Stomach (tissue), 19 donors: ENCODE measurements around the gene MED22. TPM values are rescaled to one million over a fixed set of nuclear protein-coding genes. Genes with fewer than 3 reads are reported as not detected.

Experiments used
- DNase-seq, 2 donors: peaks; one replicate each; pipeline versions ENCODE4 v3.0.0 to v3.0.0-alpha.2; 2013 to 2019
- H3K27ac ChIP-seq, 5 donors: fragments of 200-600 bp in 4 of 5; sonication (generic) in 4 of 5; one replicate each; pipeline ENCODE4 v1.5.1; 2013 to 2019; ENCODE audit warnings: mild to moderate bottlenecking in 1 of 5, moderate library complexity in 1 of 5
- H3K27me3 ChIP-seq, 3 donors: fragments of 200-600 bp; sonication (generic); one replicate each; pipeline ENCODE4 v1.5.1; 2017 to 2019; ENCODE audit warnings: mixed run types in 1 of 3
- H3K36me3 ChIP-seq, 4 donors: fragments of 200-600 bp; sonication (generic); 1 replicate in 3 of 4; 2 replicates in 1 of 4; pipeline ENCODE4 v1.5.1; 2016 to 2019
- H3K4me1 ChIP-seq, 4 donors: fragments of 200-600 bp; sonication (generic); one replicate each; pipeline ENCODE4 v1.5.1; 2016 to 2019
- H3K4me3 ChIP-seq, 4 donors: fragments of 200-600 bp; sonication (generic) in 3 of 4; one replicate each; pipeline ENCODE4 v1.5.1; 2016 to 2019; ENCODE audit warnings: mild to moderate bottlenecking in 1 of 4
- H3K9me3 ChIP-seq, 4 donors: fragments of 200-600 bp; sonication (generic); one replicate each; pipeline ENCODE4 v1.5.1; 2016 to 2019
- EP300 ChIP-seq: sonication (generic); formaldehyde crosslinking; IDR thresholded peaks from one replicate; pipeline ENCODE4 v1.6.1; 2017; ENCODE audit warnings: antibody characterized with exemption
- POLR2A ChIP-seq, 4 donors: fragments of 450-650 bp; IDR thresholded peaks; one replicate each; pipeline ENCODE4 v1.6.1; 2016; ENCODE audit warnings: antibody characterized with exemption in 4 of 4, control low read depth in 2 of 4, mild to moderate bottlenecking in 1 of 4, moderate library complexity in 1 of 4
- POLR2AphosphoS5 ChIP-seq, 3 donors: sonication (generic); formaldehyde crosslinking; IDR thresholded peaks; one replicate each; pipeline ENCODE4 v1.6.1; 2016; ENCODE audit warnings: antibody characterized with exemption in 3 of 3
- WGBS, 5 donors: extraction: QIAGEN DNeasy Blood & Tissue Kit in 3 of 5; methylation state at CpG; one replicate each; pipeline versions ENCODE4 v1.1.5 to v1.1.7; 2013 to 2018; 5-methylcytosine and 5-hydroxymethylcytosine counted together
- intact Hi-C: fragments of 100-400 bp; cut with DNase I; formaldehyde crosslinking; loops from one replicate; pipeline ENCODE4 v1.15.1; 2023; ENCODE audit warnings: low total_unique reads
- long read RNA-seq, 10 donors: transcript quantifications; one replicate each; lab custom pipeline, GENCODE V29; 2026
- polyA plus RNA-seq, 3 donors: library from polyadenylated mRNA; stranded (reverse); fragments of 200-250 nt; gene quantifications; one replicate each; pipeline ENCODE4 v1.2.3, GENCODE V29; 2013
- total RNA-seq, 5 donors: library from RNA; depleted of rRNA; stranded (reverse); fragments of >200 nt; gene quantifications; one replicate each; pipeline versions ENCODE4 v1.1.0 to v1.2.3, GENCODE V29; 2014 to 2016
- TF ChIP-seq, protein P1 (sequence below), 7 experiments: fragments of 450-650 bp in 4 of 7; fragments of 200-600 bp in 3 of 7; sonication (generic) in 3 of 7; IDR thresholded peaks; one replicate each; pipeline ENCODE4 v1.5.1; 2016 to 2019; ENCODE audit warnings: antibody characterized with exemption in 7 of 7, control low read depth in 2 of 7, mild to moderate bottlenecking in 1 of 7
- donor health status: healthy with polysubstance abuse.
- donor health status: Bipolar disorder and iron deficiency.
- donor health status: healthy.

Gene MED22
- total RNA-seq (10 to 100 TPM in 4 of 5 donors, 1 to 10 TPM in 1; 4.7 to 27.7 (median 25.8) TPM), polyA plus RNA-seq (10 to 100 TPM; 11.4 to 18.3 (median 12.7) TPM)
- long read RNA-seq, donor 1, partial matches to known transcripts: 1,920 of 1,929 reads
- long read RNA-seq, donor 1, other reads (novel, unspliced or antisense): 9 of 1,929 reads
- long read RNA-seq, donor 2, partial matches to known transcripts: 2,574 of 2,607 reads
- long read RNA-seq, donor 2, other reads (novel, unspliced or antisense): 32 of 2,607 reads
- long read RNA-seq, donor 3, partial matches to known transcripts: 919 of 1,388 reads
- long read RNA-seq, donor 3, other reads (novel, unspliced or antisense): 467 of 1,388 reads
- long read RNA-seq, donor 4: 0 reads
- long read RNA-seq, donor 5, partial matches to known transcripts: 1,885 of 2,707 reads
- long read RNA-seq, donor 5, other reads (novel, unspliced or antisense): 820 of 2,707 reads
- long read RNA-seq, donor 6, partial matches to known transcripts: 6,966 of 7,138 reads
- long read RNA-seq, donor 6, other reads (novel, unspliced or antisense): 169 of 7,138 reads
- long read RNA-seq, donor 7, transcript MED22-209 (4 exons, 3,867 nt): major isoform, 5 of 2,857 reads
- long read RNA-seq, donor 7, partial matches to known transcripts: 2,088 of 2,857 reads
- long read RNA-seq, donor 7, other reads (novel, unspliced or antisense): 764 of 2,857 reads
- long read RNA-seq, donor 8, partial matches to known transcripts: 1,718 of 2,715 reads
- long read RNA-seq, donor 8, other reads (novel, unspliced or antisense): 993 of 2,715 reads
- long read RNA-seq, donor 9, transcript MED22-209 (4 exons, 3,867 nt): major isoform, 5 of 4,102 reads
- long read RNA-seq, donor 9, partial matches to known transcripts: 4,067 of 4,102 reads
- long read RNA-seq, donor 9, other reads (novel, unspliced or antisense): 29 of 4,102 reads
- long read RNA-seq, donor 10, partial matches to known transcripts: 1,271 of 1,277 reads
- long read RNA-seq, donor 10, other reads (novel, unspliced or antisense): 6 of 1,277 reads

DNA sequence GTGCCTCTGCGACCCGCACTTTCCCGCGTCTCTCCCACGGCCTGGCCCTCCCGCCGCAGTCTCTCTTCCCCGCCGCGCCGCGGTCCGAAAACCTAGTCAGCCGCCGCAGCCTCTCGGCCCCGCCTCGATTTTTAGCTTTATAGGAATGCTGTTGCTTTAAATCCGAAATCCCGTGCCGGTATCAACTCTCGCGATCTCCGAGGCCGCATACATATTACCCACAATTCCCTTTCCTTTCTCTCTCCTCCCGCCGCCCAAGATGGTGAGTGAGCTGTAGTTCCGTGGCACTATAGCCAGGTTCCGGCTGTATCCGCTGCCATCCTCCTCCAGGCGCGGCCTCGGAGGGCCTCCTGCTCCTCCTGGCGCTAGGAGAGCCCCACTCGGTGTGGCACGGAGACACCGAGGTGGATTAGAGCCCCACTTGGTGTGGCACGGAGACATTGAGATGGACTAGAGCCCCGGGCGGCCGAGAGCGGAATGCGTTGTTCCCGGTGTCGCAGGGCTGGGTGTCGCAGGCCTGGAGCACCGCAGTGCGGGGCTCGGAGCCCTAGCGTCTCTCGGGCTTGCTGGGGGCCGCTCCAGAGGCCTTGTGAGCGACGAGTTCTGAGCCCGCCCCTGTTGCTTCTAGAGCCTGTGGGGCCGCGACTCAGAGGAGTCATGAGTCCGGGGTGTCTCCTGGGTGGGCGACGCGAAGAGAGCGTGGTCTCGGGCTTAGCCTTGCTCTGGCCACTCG is at the start of gene MED22, which contains the start of gene RPL7A:
Gene MED22 (minus strand): TSS at position 147 of the 733 bp plus-strand sequence. CDS start 1,469 bp downstream, outside the sequence.
Gene RPL7A (plus strand): TSS at position 234 of the 733 bp plus-strand sequence. CDS start 26 bp downstream, at position 260.
- TF ChIP-seq, protein P1, sequence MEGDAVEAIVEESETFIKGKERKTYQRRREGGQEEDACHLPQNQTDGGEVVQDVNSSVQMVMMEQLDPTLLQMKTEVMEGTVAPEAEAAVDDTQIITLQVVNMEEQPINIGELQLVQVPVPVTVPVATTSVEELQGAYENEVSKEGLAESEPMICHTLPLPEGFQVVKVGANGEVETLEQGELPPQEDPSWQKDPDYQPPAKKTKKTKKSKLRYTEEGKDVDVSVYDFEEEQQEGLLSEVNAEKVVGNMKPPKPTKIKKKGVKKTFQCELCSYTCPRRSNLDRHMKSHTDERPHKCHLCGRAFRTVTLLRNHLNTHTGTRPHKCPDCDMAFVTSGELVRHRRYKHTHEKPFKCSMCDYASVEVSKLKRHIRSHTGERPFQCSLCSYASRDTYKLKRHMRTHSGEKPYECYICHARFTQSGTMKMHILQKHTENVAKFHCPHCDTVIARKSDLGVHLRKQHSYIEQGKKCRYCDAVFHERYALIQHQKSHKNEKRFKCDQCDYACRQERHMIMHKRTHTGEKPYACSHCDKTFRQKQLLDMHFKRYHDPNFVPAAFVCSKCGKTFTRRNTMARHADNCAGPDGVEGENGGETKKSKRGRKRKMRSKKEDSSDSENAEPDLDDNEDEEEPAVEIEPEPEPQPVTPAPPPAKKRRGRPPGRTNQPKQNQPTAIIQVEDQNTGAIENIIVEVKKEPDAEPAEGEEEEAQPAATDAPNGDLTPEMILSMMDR (IDR thresholded peaks at IDR 0.05): peak in 1 of 7 experiments; percentile 31
- TF ChIP-seq POLR2A (IDR thresholded peaks at IDR 0.05) (peak in 1 of 4 donors; percentile 76), POLR2AphosphoS5 (IDR thresholded peaks at IDR 0.05) (peak; percentile 77 to 99 (median 92)), EP300 (no peak)
- peak within 1 kb of the TSS; percentile 90 to 97 (median 91) for H3K27ac ChIP-seq
- WGBS, 5 donors: 0% methylated on average over 35 to 64 of the region's 64 CpGs
- peak; percentile 94 to 98 for DNase-seq
- H3K4me1 ChIP-seq: peaks cover 26 to 43% (median 40%) of the 10 kb centered on the region in 4 donors
- peak within 1 kb of the TSS; percentile 82 to 93 (median 88) for H3K4me3 ChIP-seq
- no peaks in the 10 kb centered on the region for H3K9me3 ChIP-seq
- peaks cover 61 to 71% (median 70%) of the 10 kb centered on the region in 4 donors for H3K36me3 ChIP-seq
- no peaks in the 10 kb centered on the region for H3K27me3 ChIP-seq
- intact Hi-C loops: no loop called here

DNA sequence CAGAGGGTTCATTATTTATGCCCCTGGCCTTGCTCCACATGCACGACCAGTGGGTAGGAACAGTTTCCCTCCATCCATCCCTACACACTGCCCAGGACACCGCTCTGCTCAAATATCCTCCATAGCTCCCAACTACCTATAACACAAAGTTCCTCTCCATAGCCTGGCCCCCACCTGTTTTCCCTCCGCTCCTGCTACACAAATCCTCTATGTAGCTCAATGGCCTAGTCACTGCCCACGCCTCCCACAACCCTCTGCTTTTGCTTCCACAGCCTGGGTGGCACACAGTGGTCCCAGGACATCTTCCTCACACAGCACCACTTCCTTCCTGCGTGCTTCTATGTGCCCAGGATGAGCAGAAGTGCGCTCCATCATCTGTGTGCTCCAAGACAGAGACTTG is 49.4 kb upstream of the MED22 start:
- DNase-seq: no peak
- peaks cover 0 to 12% (median 6%) of the 10 kb centered on the region in 4 donors for H3K36me3 ChIP-seq
- no peak overlapping the region for H3K27ac ChIP-seq
- intact Hi-C loops: no loop called here
- TF ChIP-seq, protein P1 (IDR thresholded peaks at IDR 0.05): no peak
- TF ChIP-seq POLR2A (IDR thresholded peaks at IDR 0.05) (no peak), EP300 (no peak), POLR2AphosphoS5 (IDR thresholded peaks at IDR 0.05) (no peak)
- H3K27me3 ChIP-seq: peaks cover 0 to 53% (median 21%) of the 10 kb centered on the region in 3 donors
- 77 to 83% (median 79%) methylated on average over 6 of the region's 6 CpGs for WGBS, 5 donors
- H3K4me1 ChIP-seq: no peaks in the 10 kb centered on the region
- H3K9me3 ChIP-seq: no peaks in the 10 kb centered on the region
- no peak overlapping the region for H3K4me3 ChIP-seq

DNA sequence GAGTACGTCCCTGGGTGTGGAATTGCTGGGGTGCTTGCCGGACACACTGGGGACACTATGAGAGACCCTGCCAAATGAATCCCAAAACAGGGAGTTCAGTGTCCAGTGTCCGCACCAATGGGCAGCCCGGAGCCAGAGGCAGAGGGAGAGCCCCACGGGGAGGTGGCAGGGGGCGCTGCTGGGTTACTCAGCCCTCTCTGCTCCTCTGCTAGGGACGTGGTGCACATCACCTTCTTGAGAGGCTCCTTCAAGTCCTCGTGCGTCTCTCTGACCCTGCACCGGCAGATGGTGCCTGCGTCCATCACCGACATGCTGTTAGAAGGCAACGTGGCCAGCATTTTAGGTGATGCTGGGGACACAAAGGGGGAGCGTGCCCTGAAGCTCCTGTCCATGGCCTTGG is 49.0 kb upstream of the MED22 start:
- Histone ChIP-seq H3K4me3 (no peak overlapping the region), H3K4me1 (no peaks in the 10 kb centered on the region), H3K9me3 (no peaks in the 10 kb centered on the region), H3K27ac (no peak overlapping the region), H3K36me3 (peaks cover 0 to 10% (median 3%) of the 10 kb centered on the region in 4 donors), H3K27me3 (peaks cover 0 to 58% (median 21%) of the 10 kb centered on the region in 3 donors)
- TF ChIP-seq, protein P1 (IDR thresholded peaks at IDR 0.05): no peak
- no peak for TF ChIP-seq POLR2AphosphoS5 (IDR thresholded peaks at IDR 0.05)
- no peak for TF ChIP-seq EP300
- TF ChIP-seq POLR2A (IDR thresholded peaks at IDR 0.05): no peak
- 20 to 47% (median 24%) methylated on average over 10 to 14 of the region's 14 CpGs for WGBS, 5 donors
- intact Hi-C loops: no loop called here
- peak in 1 of 2 donors; percentile 44 for DNase-seq
